ENCODE data around the gene SKP1.

SKP1 gene

DNA sequence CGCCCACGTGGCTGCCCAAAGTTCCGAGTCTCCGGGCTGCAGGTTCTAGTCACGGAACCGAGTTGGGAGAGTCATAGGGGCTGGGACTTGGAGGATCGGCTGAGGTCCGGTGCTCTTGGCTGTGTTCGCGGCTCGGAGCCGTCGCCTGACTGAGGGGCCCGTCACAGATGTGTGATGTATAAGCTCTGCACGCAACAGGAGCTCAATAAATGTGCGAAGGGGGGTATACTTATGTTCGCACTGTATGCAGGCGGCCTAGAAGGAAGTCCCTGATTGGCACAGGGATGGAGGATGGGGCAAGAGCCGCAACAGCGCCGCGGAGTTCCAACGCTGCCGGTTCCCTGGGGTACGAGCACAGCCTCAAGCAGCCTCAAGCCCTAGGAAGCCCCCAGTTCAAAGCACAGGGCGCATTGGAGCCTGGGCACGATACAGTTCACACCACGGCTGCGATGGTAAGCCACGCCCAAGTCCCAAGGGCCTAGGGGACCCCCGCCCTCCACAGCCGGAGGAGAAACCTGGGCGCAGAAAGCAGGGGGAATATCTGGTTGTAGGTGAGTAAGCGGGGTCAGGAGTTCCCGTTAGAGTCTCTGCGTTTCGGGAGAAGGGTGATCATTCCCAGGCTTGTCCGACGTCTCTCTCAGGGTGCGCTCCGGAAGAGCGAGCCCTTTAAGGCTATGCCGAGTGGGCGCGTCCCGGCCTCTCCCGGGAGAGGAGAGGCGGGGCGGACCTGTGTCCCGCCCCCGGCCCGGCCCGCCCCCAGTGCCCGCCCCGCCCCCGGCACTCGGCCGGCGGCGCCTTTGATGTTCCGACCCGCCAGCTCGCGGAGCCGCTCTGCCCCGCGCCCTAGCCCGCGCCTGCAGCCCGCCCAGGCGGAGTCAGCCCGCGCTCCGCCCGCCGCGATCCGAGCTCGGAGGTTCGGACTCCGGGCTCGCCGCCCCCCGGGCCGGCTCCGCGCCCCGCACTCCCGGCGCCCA lies 62.6 kb downstream of the SKP1 start, which contains the start of gene TCF7:
Gene TCF7 (plus strand): TSS at position 780 of the 974 bp plus-strand sequence. CDS start 226 bp downstream, outside the sequence.
- peaks cover 13% of the 10 kb centered on the region for H3K4me1 ChIP-seq (ENCODE audit: control insufficient read depth, insufficient read depth, low read length)
- DNase-seq (ENCODE audit: low read depth) = peak; percentile 92

GRCh38 chr5:134113363-134113889 lies 63.3 kb downstream of the SKP1 start:
- Histone ChIP-seq H3K27me3 (replicated peaks; ENCODE audit: control insufficient read depth, insufficient read depth, low read length) (no peaks in the 10 kb centered on the region), H3K4me1 (ENCODE audit: control insufficient read depth, insufficient read depth, low read length) (peaks cover 13% of the 10 kb centered on the region), H3K9ac (ENCODE audit: low read length) (peak overlapping the region; percentile 78), H3K36me3 (ENCODE audit: control insufficient read depth, insufficient read depth, low read length, severe bottlenecking) (no peaks in the 10 kb centered on the region), H3K4me3 (ENCODE audit: low read length) (peak overlapping the region; percentile 85), H3K9me3 (ENCODE audit: control insufficient read depth, low read length) (no peaks in the 10 kb centered on the region)
- DNase-seq (ENCODE audit: low read depth) = no peak

More for the DNA sequence above, 62.6 kb downstream of the SKP1 start, which contains the start of gene TCF7:
- no peaks in the 10 kb centered on the region for H3K36me3 ChIP-seq (ENCODE audit: control insufficient read depth, insufficient read depth, low read length, severe bottlenecking)
- H3K9ac ChIP-seq (ENCODE audit: low read length) = peak within 1 kb of the TSS; percentile 78
- H3K4me3 ChIP-seq (ENCODE audit: low read length) = peak within 1 kb of the TSS; percentile 85
- no peaks in the 10 kb centered on the region for H3K27me3 ChIP-seq (replicated peaks; ENCODE audit: control insufficient read depth, insufficient read depth, low read length)
- no peaks in the 10 kb centered on the region for H3K9me3 ChIP-seq (ENCODE audit: control insufficient read depth, low read length)

GRCh38 chr5:134112726-134113362 lies 63.9 kb downstream of the SKP1 start:
- H3K9me3 ChIP-seq (ENCODE audit: control insufficient read depth, low read length) = no peaks in the 10 kb centered on the region
- H3K4me1 ChIP-seq (ENCODE audit: control insufficient read depth, insufficient read depth, low read length) = peaks cover 13% of the 10 kb centered on the region
- H3K36me3 ChIP-seq (ENCODE audit: control insufficient read depth, insufficient read depth, low read length, severe bottlenecking) = no peaks in the 10 kb centered on the region
- H3K9ac ChIP-seq (ENCODE audit: low read length) = no peak overlapping the region
- DNase-seq (ENCODE audit: low read depth) = no peak
- no peak overlapping the region for H3K4me3 ChIP-seq (ENCODE audit: low read length)
- no peaks in the 10 kb centered on the region for H3K27me3 ChIP-seq (replicated peaks; ENCODE audit: control insufficient read depth, insufficient read depth, low read length)

DNA sequence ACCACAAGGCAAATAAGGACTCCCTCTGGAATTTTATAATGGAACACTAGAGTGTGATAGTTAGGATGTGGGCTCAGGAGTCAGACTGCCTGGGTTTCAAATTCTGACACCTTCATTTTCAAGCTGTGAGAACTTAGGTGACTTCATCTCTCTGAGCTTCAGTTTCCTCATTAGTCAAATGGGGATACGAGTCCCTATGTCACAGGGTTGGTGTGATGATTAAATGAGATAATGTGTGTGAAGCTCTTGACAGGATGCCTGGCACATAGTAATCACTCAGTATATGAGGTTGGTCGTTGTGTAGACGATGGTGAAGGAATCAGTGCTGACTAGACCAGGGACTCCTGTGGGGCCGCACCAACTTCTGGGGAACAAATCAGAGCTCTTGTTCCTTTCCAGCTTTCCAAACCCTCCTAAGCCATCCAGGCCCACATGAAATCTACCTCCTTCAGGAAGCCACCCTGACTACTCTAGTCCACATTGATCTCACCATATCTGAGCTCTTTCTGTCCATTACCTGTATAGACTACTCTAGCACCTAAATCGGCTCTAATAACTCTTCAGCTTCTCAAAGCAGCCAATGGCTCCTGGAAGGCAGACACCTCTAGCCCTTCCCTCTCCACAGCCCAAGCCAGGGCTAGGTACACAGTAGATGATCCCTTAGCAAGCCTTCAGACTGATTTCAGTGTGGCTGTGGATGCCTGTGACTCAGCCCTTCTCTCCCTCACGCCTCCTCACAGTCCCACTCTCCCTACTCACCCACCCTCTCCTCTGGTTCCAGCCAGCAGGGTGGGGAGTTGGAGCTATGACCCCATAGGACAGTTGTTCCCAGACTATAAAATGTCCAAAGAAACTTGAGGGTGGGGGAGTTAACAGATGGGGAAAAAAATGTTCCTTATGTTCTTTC lies 64.8 kb downstream of the SKP1 start:
- no peaks in the 10 kb centered on the region for H3K27me3 ChIP-seq (replicated peaks; ENCODE audit: control insufficient read depth, insufficient read depth, low read length)
- no peak overlapping the region for H3K4me3 ChIP-seq (ENCODE audit: low read length)
- H3K9ac ChIP-seq (ENCODE audit: low read length) = no peak overlapping the region
- peaks cover 13% of the 10 kb centered on the region for H3K4me1 ChIP-seq (ENCODE audit: control insufficient read depth, insufficient read depth, low read length)
- H3K36me3 ChIP-seq (ENCODE audit: control insufficient read depth, insufficient read depth, low read length, severe bottlenecking) = no peaks in the 10 kb centered on the region
- peak; percentile 23 for DNase-seq (ENCODE audit: low read depth)
- H3K9me3 ChIP-seq (ENCODE audit: control insufficient read depth, low read length) = no peaks in the 10 kb centered on the region

DNA sequence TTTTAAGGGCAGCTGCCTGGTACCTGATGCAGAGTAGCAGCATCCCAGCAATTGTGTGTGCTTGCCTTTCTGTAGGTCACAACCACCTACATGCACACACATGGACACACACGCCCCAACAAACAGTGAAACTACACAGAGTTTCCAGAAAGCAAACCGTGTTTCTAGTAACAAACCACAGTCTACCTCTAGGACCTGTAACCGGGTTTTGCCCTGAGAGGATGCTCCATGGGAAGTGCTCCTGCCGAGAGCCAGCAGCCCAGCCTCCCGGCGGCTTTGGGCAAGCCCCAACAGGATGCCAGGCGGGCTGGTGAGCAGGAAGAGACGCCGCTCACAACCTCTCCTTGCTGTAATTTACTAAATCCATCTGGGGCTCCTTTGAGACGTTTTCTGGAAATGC lies 66.4 kb downstream of the SKP1 start:
- no peak overlapping the region for H3K9ac ChIP-seq (ENCODE audit: low read length)
- no peaks in the 10 kb centered on the region for H3K27me3 ChIP-seq (replicated peaks; ENCODE audit: control insufficient read depth, insufficient read depth, low read length)
- H3K4me1 ChIP-seq (ENCODE audit: control insufficient read depth, insufficient read depth, low read length) = peaks cover 13% of the 10 kb centered on the region
- no peak overlapping the region for H3K4me3 ChIP-seq (ENCODE audit: low read length)
- H3K36me3 ChIP-seq (ENCODE audit: control insufficient read depth, insufficient read depth, low read length, severe bottlenecking) = no peaks in the 10 kb centered on the region
- no peaks in the 10 kb centered on the region for H3K9me3 ChIP-seq (ENCODE audit: control insufficient read depth, low read length)
- DNase-seq (ENCODE audit: low read depth) = no peak

- DNase-seq (ENCODE audit: low read depth) = no peak
- no peaks in the 10 kb centered on the region for H3K36me3 ChIP-seq (ENCODE audit: control insufficient read depth, insufficient read depth, low read length, severe bottlenecking)
- H3K27me3 ChIP-seq (replicated peaks; ENCODE audit: control insufficient read depth, insufficient read depth, low read length) = no peaks in the 10 kb centered on the region
- H3K9me3 ChIP-seq (ENCODE audit: control insufficient read depth, low read length) = no peaks in the 10 kb centered on the region
- H3K9ac ChIP-seq (ENCODE audit: low read length) = no peak overlapping the region
- H3K4me1 ChIP-seq (ENCODE audit: control insufficient read depth, insufficient read depth, low read length) = peaks cover 4% of the 10 kb centered on the region
- no peak overlapping the region for H3K4me3 ChIP-seq (ENCODE audit: low read length)
Observed at GRCh38 chr5:134107779-134108178, 69.0 kb downstream of the SKP1 start.

- Histone ChIP-seq H3K27me3 (replicated peaks; ENCODE audit: control insufficient read depth, insufficient read depth, low read length) (no peaks in the 10 kb centered on the region), H3K9ac (ENCODE audit: low read length) (no peak overlapping the region)
- no peak for DNase-seq (ENCODE audit: low read depth)
Observed at GRCh38 chr5:134106991-134107701, 69.6 kb downstream of the SKP1 start.

GRCh38 chr5:134103998-134104654 lies 72.6 kb downstream of the SKP1 start:
- Histone ChIP-seq H3K36me3 (ENCODE audit: control insufficient read depth, insufficient read depth, low read length, severe bottlenecking) (no peaks in the 10 kb centered on the region), H3K4me1 (ENCODE audit: control insufficient read depth, insufficient read depth, low read length) (peaks cover 17% of the 10 kb centered on the region), H3K27me3 (replicated peaks; ENCODE audit: control insufficient read depth, insufficient read depth, low read length) (no peaks in the 10 kb centered on the region), H3K9ac (ENCODE audit: low read length) (no peak overlapping the region), H3K9me3 (ENCODE audit: control insufficient read depth, low read length) (no peaks in the 10 kb centered on the region), H3K4me3 (ENCODE audit: low read length) (no peak overlapping the region)
- DNase-seq (ENCODE audit: low read depth) = no peak

More at GRCh38 chr5:134106991-134107701, 69.6 kb downstream of the SKP1 start:
- Histone ChIP-seq H3K9me3 (ENCODE audit: control insufficient read depth, low read length) (no peaks in the 10 kb centered on the region), H3K36me3 (ENCODE audit: control insufficient read depth, insufficient read depth, low read length, severe bottlenecking) (no peaks in the 10 kb centered on the region), H3K4me3 (ENCODE audit: low read length) (no peak overlapping the region), H3K4me1 (ENCODE audit: control insufficient read depth, insufficient read depth, low read length) (peaks cover 1% of the 10 kb centered on the region)

DNA sequence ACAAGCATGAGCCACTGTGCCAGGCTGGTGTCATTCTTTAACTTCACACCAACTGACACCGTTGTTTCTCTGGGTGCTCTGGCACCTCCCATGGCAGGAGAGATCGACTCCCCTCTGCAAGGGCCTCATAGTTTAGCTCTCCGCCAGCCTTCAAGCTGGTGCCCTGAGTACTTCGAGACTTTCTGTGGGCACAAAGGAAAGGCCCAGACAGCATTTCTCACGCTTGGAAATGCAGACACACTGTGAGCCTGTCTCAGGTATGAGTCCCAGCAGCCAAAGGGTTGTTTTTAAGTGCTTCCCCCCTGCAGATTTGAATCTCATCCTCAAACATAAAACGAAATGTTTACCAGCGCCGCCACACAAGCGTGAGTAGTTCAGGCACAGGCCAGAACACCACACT lies 73.4 kb downstream of the SKP1 start:
- Histone ChIP-seq H3K4me1 (ENCODE audit: control insufficient read depth, insufficient read depth, low read length) (peaks cover 19% of the 10 kb centered on the region), H3K27me3 (replicated peaks; ENCODE audit: control insufficient read depth, insufficient read depth, low read length) (no peaks in the 10 kb centered on the region), H3K9ac (ENCODE audit: low read length) (no peak overlapping the region), H3K4me3 (ENCODE audit: low read length) (no peak overlapping the region), H3K9me3 (ENCODE audit: control insufficient read depth, low read length) (no peaks in the 10 kb centered on the region), H3K36me3 (ENCODE audit: control insufficient read depth, insufficient read depth, low read length, severe bottlenecking) (no peaks in the 10 kb centered on the region)
- no peak for DNase-seq (ENCODE audit: low read depth)
